ENCODE data around the gene PPP1R18.

Gene PPP1R18

GRCh38 chr6:30681766-30682142 lies 4.7 kb downstream of the PPP1R18 start:
- peak overlapping the region; percentile 90 for H3K27ac ChIP-seq
- no peaks in the 10 kb centered on the region for H3K27me3 ChIP-seq (ENCODE audit: insufficient read depth, low read depth, severe bottlenecking)
- H3K9me3 ChIP-seq (ENCODE audit: severe bottlenecking), result no peaks in the 10 kb centered on the region
- no peak for DNase-seq
- no peak overlapping the region for H3K4me3 ChIP-seq (ENCODE audit: low read depth, low read length)
- TF ChIP-seq CTCF (IDR thresholded peaks at IDR 0.05; ENCODE audit: low read depth, low read length), result no peak
- peaks cover 79% of the 10 kb centered on the region for H3K36me3 ChIP-seq

DNA sequence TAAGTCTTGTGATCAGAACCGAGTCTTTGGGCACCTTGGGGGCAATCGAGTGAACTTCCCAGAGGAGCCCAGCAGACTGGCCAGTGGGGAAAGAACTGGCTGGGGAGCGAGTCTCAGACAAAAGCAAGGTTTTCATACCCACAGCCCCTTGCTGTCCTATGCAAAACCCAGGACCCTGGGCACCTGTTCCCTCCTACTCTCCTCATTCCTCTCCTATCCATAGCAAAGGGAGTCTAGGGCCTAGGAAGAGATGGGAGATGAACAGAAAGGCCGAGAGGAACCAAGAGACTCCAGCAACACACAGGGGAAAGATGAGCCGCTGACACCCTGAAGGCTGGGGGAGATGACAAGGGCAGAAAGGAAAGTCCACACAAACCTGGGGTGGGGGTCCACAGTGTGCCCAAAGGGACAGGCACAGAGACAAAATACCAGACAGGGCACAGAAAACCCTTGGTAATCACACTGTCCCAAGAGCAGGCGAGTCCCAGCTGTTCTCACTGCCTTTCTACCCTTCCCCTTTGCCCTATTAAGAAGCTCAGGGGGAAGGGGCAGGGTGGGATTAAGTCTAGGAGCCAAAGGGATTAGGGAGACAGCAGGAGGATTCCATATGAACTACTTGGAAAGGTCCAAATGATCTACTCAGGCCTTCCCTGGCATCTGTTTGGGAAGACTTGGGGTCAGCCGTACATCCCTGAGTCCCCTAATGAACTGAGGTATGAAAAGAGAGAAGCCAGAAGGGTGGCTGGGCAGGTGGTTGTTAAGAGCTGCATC lies 6.5 kb downstream of the PPP1R18 start:
- no peaks in the 10 kb centered on the region for H3K27me3 ChIP-seq (ENCODE audit: insufficient read depth, low read depth, severe bottlenecking)
- no peak for TF ChIP-seq CTCF (IDR thresholded peaks at IDR 0.05; ENCODE audit: low read depth, low read length)
- peak overlapping the region; percentile 10 for H3K4me3 ChIP-seq (ENCODE audit: low read depth, low read length)
- H3K36me3 ChIP-seq, result peaks cover 77% of the 10 kb centered on the region
- peak overlapping the region; percentile 90 for H3K27ac ChIP-seq
- H3K9me3 ChIP-seq (ENCODE audit: severe bottlenecking), result no peaks in the 10 kb centered on the region
- DNase-seq, result peak; percentile 96

- DNase-seq, result peak; percentile 96
- peak overlapping the region; percentile 90 for H3K27ac ChIP-seq
- H3K27me3 ChIP-seq (ENCODE audit: insufficient read depth, low read depth, severe bottlenecking), result no peaks in the 10 kb centered on the region
- H3K9me3 ChIP-seq (ENCODE audit: severe bottlenecking), result no peaks in the 10 kb centered on the region
- peaks cover 73% of the 10 kb centered on the region for H3K36me3 ChIP-seq
- TF ChIP-seq CTCF (IDR thresholded peaks at IDR 0.05; ENCODE audit: low read depth, low read length), result peak; percentile 99
- peak overlapping the region; percentile 10; the same call in 1 of the 2 replicates for H3K4me3 ChIP-seq (ENCODE audit: low read depth, low read length)
These were observed 7.3 kb downstream of the PPP1R18 start for GRCh38 chr6:30678964-30679726.

DNA sequence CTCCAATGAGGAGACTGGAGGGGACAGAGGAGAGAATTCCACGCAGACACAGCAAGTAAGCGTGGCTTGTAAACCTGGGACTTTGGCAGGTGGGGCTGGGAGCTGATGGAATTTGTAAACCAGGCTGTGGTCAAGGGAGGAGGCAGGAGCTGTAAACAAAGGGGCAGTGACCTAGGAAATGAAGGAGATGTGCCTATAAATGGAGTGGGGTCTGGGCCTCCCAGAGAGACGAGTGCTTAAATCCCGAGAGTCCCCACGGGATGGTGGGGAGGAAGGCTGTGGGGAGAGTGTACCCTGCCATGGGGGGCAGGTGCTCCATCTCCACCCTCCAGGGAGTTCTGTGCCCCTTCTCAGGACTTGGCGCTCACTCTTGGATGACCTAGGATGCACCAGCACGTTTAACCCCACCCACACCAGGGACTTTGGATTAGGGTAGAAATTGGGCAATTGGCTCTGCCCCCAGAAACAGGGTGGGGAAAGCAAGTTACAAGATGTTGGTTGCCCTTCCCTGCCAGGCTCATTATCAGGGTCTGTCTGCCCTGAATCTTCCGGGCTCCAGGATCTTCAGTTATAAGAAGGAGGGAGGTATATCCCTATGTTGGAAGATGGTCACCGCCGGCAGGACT lies 9.7 kb downstream of the PPP1R18 start:
- H3K27ac ChIP-seq, result no peak overlapping the region
- peaks cover 59% of the 10 kb centered on the region for H3K36me3 ChIP-seq
- DNase-seq, result no peak
- H3K4me3 ChIP-seq (ENCODE audit: low read depth, low read length), result no peak overlapping the region
- no peaks in the 10 kb centered on the region for H3K9me3 ChIP-seq (ENCODE audit: severe bottlenecking)
- no peaks in the 10 kb centered on the region for H3K27me3 ChIP-seq (ENCODE audit: insufficient read depth, low read depth, severe bottlenecking)
- no peak for TF ChIP-seq CTCF (IDR thresholded peaks at IDR 0.05; ENCODE audit: low read depth, low read length)

GRCh38 chr6:30672445-30673253 lies 13.8 kb downstream of the PPP1R18 start, which contains the start of gene DHX16:
Gene DHX16, minus strand, starts transcription at chr6:30673006. Its CDS starts 165 bp downstream, at chr6:30672841.
- Histone ChIP-seq H3K9me3 (ENCODE audit: severe bottlenecking) (no peaks in the 10 kb centered on the region), H3K36me3 (peaks cover 58% of the 10 kb centered on the region), H3K27me3 (ENCODE audit: insufficient read depth, low read depth, severe bottlenecking) (no peaks in the 10 kb centered on the region), H3K27ac (peak within 1 kb of the TSS; percentile 65), H3K4me3 (ENCODE audit: low read depth, low read length) (peak within 1 kb of the TSS; percentile 96)
- TF ChIP-seq CTCF (IDR thresholded peaks at IDR 0.05; ENCODE audit: low read depth, low read length), result peak; percentile 86
- peak; percentile 100 for DNase-seq

All from WERI-Rb-1 (cell line).